CD4-positive, alpha-beta memory T cell (primary cell): ENCODE data around the gene PINK1. TPM values are rescaled to one million over a fixed set of nuclear protein-coding genes. Genes with fewer than 3 reads are reported as not detected.

ENCODE experiments used
- CTCF ChIA-PET: fragments of 350-600 bp; sonication (Branson Sonifier 250); formaldehyde crosslinking; loops from one replicate; lab custom pipeline; 2021; ENCODE audit warnings: inconsistent platforms; ENCODE audit not compliant: partially characterized antibody; lab: Charles Lee
- POLR2A ChIA-PET: fragments of 350-600 bp; sonication (Branson Sonifier 250); formaldehyde crosslinking; loops from one replicate; lab custom pipeline; 2021; ENCODE audit not compliant: partially characterized antibody; lab: Charles Lee
- DNase-seq, 5 donors: peaks; one replicate each; pipeline versions ENCODE4 v3.0.0 to v3.0.0-alpha.2; 2020 to 2022; ENCODE audit warnings: mixed read lengths in 1 of 5
- H3K27ac ChIP-seq: one replicate; pipeline ENCODE4 v1.7.0; 2013; ENCODE audit warnings: low read depth, low read length
- H3K27me3 ChIP-seq: 2 replicates; pipeline ENCODE4 v1.7.0; 2013; ENCODE audit warnings: mild to moderate bottlenecking, low read length, moderate library complexity; ENCODE audit not compliant: insufficient read depth
- H3K36me3 ChIP-seq: 2 replicates; pipeline ENCODE4 v1.7.0; 2013; ENCODE audit warnings: mild to moderate bottlenecking, low read length, moderate library complexity; ENCODE audit not compliant: insufficient read depth
- H3K4me1 ChIP-seq: 2 replicates; pipeline ENCODE4 v1.7.0; 2013; ENCODE audit warnings: mild to moderate bottlenecking, low read length, moderate library complexity; ENCODE audit not compliant: insufficient read depth
- H3K4me3 ChIP-seq, 2 donors: one replicate each; pipeline ENCODE4 v1.7.0; 2013; ENCODE audit warnings: low read length in 2 of 2, mild to moderate bottlenecking in 1 of 2
- H3K9me3 ChIP-seq, 2 donors: one replicate each; pipeline ENCODE4 v1.7.0; 2013; ENCODE audit warnings: low read length in 2 of 2, control low read depth in 1 of 2; ENCODE audit not compliant: control insufficient read depth in 1 of 2
- H3K27ac Mint-ChIP-seq, 7 donors: one replicate each; pipeline ENCODE4 v1.8.0; 2020 to 2021; ENCODE audit warnings: mixed read lengths in 7 of 7, mild to moderate bottlenecking in 6 of 7, inconsistent platforms in 3 of 7, moderate library complexity in 3 of 7
- H3K27me3 Mint-ChIP-seq, 2 donors: one replicate each; pipeline ENCODE4 v1.8.0; 2020 to 2021; ENCODE audit warnings: mixed read lengths in 2 of 2
- H3K36me3 Mint-ChIP-seq, 2 donors: one replicate each; pipeline ENCODE4 v1.8.0; 2020 to 2021; ENCODE audit warnings: mixed read lengths in 2 of 2, inconsistent platforms in 1 of 2, mild to moderate bottlenecking in 1 of 2
- H3K4me1 Mint-ChIP-seq, 4 donors: one replicate each; pipeline ENCODE4 v1.8.0; 2020 to 2021; ENCODE audit warnings: mixed read lengths in 4 of 4, mild to moderate bottlenecking in 1 of 4
- H3K4me3 Mint-ChIP-seq, 8 donors: one replicate each; pipeline ENCODE4 v1.8.0; 2020 to 2021; ENCODE audit warnings: mixed read lengths in 8 of 8, mild to moderate bottlenecking in 7 of 8, moderate library complexity in 6 of 8, inconsistent platforms in 3 of 8
- H3K9me3 Mint-ChIP-seq, 8 donors: one replicate each; pipeline ENCODE4 v1.8.0; 2020 to 2021; ENCODE audit warnings: mixed read lengths in 8 of 8, mild to moderate bottlenecking in 5 of 8, inconsistent platforms in 3 of 8, moderate library complexity in 1 of 8
- intact Hi-C: fragments of 100-400 bp; cut with micrococcal nuclease; formaldehyde crosslinking; loops from one replicate; pipeline ENCODE4 v1.15.1; 2023
- polyA plus RNA-seq, 2 donors: library from polyadenylated mRNA; unstranded; fragments of 300-500 nt; fragmentation: Illumina TruSeq; gene quantifications; one replicate each; pipeline ENCODE4 v1.2.3, GENCODE V29; 2021
- total RNA-seq, 2 experiments: library from RNA; stranded (reverse); gene quantifications; one replicate each; pipeline ENCODE4 v1.2.3, GENCODE V29; 2021

Gene PINK1
- total and polyA plus RNA-seq, 4 experiments from 2014 or later: 19.0 to 24.2 (median 20.6) TPM

DNA sequence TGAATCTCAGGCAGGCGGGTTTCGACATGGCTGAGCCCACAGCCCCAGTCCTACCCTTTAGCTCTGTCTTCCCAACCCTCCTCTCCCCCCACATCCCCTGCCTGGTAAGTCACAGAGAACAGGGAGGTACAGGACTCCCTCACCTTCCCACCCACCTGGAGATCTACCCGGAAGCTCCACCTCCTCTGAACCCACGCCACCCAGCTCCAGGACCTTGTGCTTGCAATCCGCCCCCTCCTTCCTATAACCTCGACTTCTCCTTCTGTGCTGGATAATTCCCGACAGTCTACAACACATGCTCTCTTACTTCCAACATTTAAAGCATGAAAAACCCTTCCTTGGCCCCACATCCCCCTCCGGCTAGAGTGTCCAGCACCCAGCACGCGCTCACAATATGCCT, 62.3 kb downstream of the PINK1 start:
- Histone ChIP-seq H3K27me3 (no peaks in the 10 kb centered on the region), H3K36me3 (no peaks in the 10 kb centered on the region), H3K4me1 (peaks cover 10% of the 10 kb centered on the region), H3K27ac (no peak overlapping the region), H3K9me3 (no peaks in the 10 kb centered on the region), H3K4me3 (no peak overlapping the region)
- DNase-seq: no peak
- Mint-ChIP-seq H3K27me3 (peaks cover 0 to under 1% of the 10 kb centered on the region in 2 donors), H3K27ac (no peak overlapping the region), H3K4me1 (peaks cover 2 to 12% (median 6%) of the 10 kb centered on the region in 4 donors), H3K36me3 (no peaks in the 10 kb centered on the region), H3K4me3 (peak overlapping the region in 3 of 8 donors; percentile 31 to 95 (median 89)), H3K9me3 (peaks cover 0 to 3% (median 0%) of the 10 kb centered on the region in 8 donors)
- CTCF ChIA-PET: interaction anchor here (0.5 to 10.6 kb wide), 5 partner anchors 8 to 502 kb away, joined by 3 to 168 read pairs (median 4); no protein-coding TSS in a partner anchor
- intact Hi-C loops: no loop called here
- POLR2A ChIA-PET: no interaction called here

DNA sequence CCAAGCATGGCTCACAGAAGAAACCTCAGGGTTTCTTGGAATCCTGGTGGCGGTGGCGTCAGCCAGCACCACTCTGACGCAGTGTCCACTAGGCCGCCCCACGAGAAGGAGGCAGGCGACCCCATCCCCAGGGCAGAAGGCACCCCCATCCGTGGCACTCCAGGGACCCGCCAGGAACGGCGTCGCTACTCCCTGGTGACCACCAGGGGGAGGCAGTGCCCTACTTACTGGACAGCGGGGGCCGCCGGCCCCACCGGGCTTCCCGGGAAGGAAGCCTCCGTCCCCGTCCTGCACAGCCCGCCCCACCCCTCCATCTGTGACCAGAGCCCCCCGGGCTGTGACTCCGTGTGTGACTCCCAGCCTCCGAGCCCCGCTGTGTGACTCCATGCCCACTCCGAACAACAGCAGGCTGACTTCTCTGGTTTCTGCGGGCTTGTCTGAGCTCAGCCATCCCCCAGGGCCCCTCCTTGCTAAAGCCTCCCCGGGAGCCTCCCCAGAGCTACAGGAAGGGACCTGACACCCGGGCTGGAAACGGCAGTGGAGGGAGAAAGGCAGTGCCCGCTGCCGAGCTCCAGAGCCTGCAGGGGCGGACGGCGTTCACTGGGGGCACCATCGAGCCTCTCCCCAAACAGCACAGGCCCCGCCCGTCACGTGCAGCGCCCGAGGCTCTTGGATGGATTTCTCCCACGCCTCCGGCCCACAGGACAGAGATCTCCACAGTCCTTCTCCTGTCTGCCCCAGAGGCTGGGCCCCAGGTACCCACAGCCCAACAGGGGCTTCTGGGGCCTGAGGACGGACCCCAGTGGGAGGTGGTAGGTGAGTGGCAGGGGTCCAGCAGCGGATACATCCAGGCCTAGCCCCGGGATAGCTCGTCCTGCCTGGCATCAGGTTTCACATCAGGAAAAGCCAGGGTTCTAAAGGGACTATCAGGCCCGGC, 63.4 kb downstream of the PINK1 start:
- Histone ChIP-seq H3K27ac (peak overlapping the region; percentile 46), H3K36me3 (no peaks in the 10 kb centered on the region), H3K4me1 (peaks cover 10% of the 10 kb centered on the region), H3K9me3 (no peaks in the 10 kb centered on the region), H3K4me3 (peak overlapping the region; percentile 84 to 90), H3K27me3 (no peaks in the 10 kb centered on the region)
- Mint-ChIP-seq H3K36me3 (no peaks in the 10 kb centered on the region), H3K4me1 (peaks cover 2 to 12% (median 6%) of the 10 kb centered on the region in 4 donors), H3K4me3 (peak overlapping the region; percentile 87 to 95 (median 89)), H3K27ac (peak overlapping the region in 6 of 7 donors; percentile 22 to 92 (median 68)), H3K27me3 (peaks cover 0 to 3% of the 10 kb centered on the region in 2 donors), H3K9me3 (peaks cover 0 to 3% (median 0%) of the 10 kb centered on the region in 8 donors)
- peak; percentile 60 to 71 (median 68) for DNase-seq
- ChIA-PET POLR2A (interaction anchor here (1.0 to 1.6 kb wide), 2 partner anchors 36 to 498 kb away, joined by 5 to 7 read pairs; partner anchors contain the start of gene SH2D5), CTCF (interaction anchor here (0.5 to 10.6 kb wide), 39 partner anchors 10 to 670 kb away, joined by 3 to 168 read pairs (median 4); partner anchors contain the start of gene SH2D5)
- intact Hi-C loops: loop anchor here (1.0 kb wide), 1 partner anchor 37 kb away; no protein-coding TSS in a partner anchor

DNA sequence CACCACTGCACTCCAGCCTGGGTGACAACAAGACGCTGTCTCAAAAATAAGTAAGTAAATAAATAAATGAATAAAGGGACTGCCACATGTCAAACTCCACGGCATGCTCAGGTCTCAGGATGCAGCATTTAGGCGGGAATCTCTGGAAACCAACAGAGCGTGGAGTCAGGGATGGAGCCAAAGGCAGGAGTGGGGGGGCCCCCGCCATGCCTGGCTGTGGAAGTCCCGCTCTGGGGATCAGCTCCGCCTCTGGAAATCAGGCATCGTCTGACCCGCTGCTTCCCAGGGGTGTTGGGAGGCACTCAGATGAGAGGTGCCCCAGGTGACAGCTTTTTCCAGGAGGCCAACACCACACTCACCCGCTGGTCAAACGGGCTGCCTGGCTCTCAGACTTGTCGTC, 64.3 kb downstream of the PINK1 start:
- Histone ChIP-seq H3K27ac (no peak overlapping the region), H3K36me3 (no peaks in the 10 kb centered on the region), H3K27me3 (no peaks in the 10 kb centered on the region), H3K4me1 (peaks cover 10% of the 10 kb centered on the region), H3K9me3 (no peaks in the 10 kb centered on the region), H3K4me3 (no peak overlapping the region)
- intact Hi-C loops: no loop called here
- peaks cover 0 to 2% (median 0%) of the 10 kb centered on the region in 8 donors for H3K9me3 Mint-ChIP-seq
- no peak for DNase-seq
- no peaks in the 10 kb centered on the region for H3K36me3 Mint-ChIP-seq
- H3K27me3 Mint-ChIP-seq: peaks cover 0 to 3% of the 10 kb centered on the region in 2 donors
- H3K4me3 Mint-ChIP-seq: peak overlapping the region in 2 of 8 donors; percentile 36 to 90
- H3K4me1 Mint-ChIP-seq: peaks cover 2 to 8% (median 6%) of the 10 kb centered on the region in 4 donors
- ChIA-PET CTCF (interaction anchor here (0.5 to 10.6 kb wide), 19 partner anchors 12 to 669 kb away, joined by 3 to 168 read pairs (median 5); no protein-coding TSS in a partner anchor), POLR2A (interaction anchor here (0.6 to 1.6 kb wide), 2 partner anchors 35 to 60 kb away, joined by 3 to 7 read pairs; partner anchors contain the start of gene SH2D5)
- no peak overlapping the region for H3K27ac Mint-ChIP-seq

DNA sequence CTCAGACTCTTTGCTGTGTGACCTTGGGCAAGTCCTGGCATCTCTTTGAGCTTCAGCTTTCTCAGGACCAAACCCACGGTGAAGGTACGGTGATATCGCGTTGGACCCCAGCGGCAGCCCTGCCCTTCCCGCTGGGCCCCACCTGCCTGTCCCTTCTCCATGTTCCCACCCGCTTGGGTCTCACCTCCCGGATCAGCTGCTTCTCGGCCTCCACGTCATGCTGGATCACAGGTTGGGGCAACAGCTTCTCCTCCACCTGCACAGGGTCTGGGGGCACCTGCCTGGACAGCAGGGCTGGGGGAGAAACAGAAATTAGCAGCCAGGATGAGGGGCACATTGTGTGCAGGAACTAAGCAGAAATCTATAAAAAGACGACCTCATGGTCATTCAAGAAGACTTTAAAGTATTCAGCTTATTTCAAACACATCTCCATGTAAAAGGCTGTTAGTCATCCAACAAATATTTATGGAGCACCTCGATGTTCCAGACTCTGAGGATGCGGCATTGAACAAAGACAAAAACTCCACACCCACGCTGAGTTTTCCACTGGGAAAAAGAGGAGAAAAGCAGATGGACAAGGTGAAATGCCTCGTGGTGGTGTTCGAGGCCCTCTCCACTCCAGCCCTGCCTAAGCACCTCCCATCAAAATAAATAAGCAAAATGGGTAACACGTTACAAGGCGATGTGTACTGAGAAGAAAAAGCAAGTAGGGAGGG, 65.1 kb downstream of the PINK1 start:
- Mint-ChIP-seq H3K27me3 (peaks cover 0 to 3% of the 10 kb centered on the region in 2 donors), H3K4me3 (peak overlapping the region in 3 of 8 donors; percentile 22 to 38 (median 30)), H3K36me3 (no peaks in the 10 kb centered on the region), H3K27ac (no peak overlapping the region), H3K4me1 (peaks cover 3 to 8% (median 6%) of the 10 kb centered on the region in 4 donors), H3K9me3 (peaks cover 0 to 2% (median 0%) of the 10 kb centered on the region in 8 donors)
- POLR2A ChIA-PET: interaction anchor here (0.6 kb wide), 1 partner anchor 60 kb away, joined by 3 read pairs; no protein-coding TSS in a partner anchor
- Histone ChIP-seq H3K4me1 (peaks cover 10% of the 10 kb centered on the region), H3K9me3 (no peaks in the 10 kb centered on the region), H3K4me3 (no peak overlapping the region), H3K27me3 (no peaks in the 10 kb centered on the region), H3K36me3 (no peaks in the 10 kb centered on the region), H3K27ac (no peak overlapping the region)
- no peak for DNase-seq
- CTCF ChIA-PET: interaction anchor here (2.7 to 10.6 kb wide), 3 partner anchors 491 to 500 kb away, joined by 13 to 168 read pairs (median 15); no protein-coding TSS in a partner anchor
- intact Hi-C loops: no loop called here

DNA sequence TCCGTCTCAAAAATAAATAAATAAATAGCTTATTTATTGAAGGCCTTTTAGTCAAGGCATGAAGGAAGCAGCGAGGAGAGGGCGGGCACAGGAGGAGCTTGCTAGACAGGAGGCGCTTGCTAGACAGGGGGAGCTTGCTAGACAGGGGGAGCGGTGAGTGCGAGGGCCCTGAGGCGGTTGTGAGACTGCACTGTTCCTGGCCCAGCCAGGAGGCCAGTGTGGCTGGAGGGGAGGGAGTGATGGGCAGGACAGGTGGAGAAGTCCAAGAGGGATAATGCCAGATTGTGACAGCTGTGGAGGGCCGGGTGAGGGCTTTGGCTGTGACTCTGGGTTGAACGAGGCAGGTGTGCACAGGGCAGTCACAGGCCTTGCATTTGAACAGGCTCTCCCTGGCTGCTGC, 66.3 kb downstream of the PINK1 start:
- H3K27me3 ChIP-seq: no peaks in the 10 kb centered on the region
- H3K36me3 ChIP-seq: no peaks in the 10 kb centered on the region
- ChIA-PET CTCF (interaction anchor here (0.9 to 10.6 kb wide), 2 partner anchors 498 to 505 kb away, joined by 3 to 168 read pairs; no protein-coding TSS in a partner anchor), POLR2A (no interaction called here)
- H3K36me3 Mint-ChIP-seq: no peaks in the 10 kb centered on the region
- intact Hi-C loops: no loop called here
- peaks cover 0 to 2% (median 0%) of the 10 kb centered on the region in 8 donors for H3K9me3 Mint-ChIP-seq
- peak overlapping the region in 1 of 7 donors; percentile 14 for H3K27ac Mint-ChIP-seq
- peaks cover 3 to 8% (median 6%) of the 10 kb centered on the region in 4 donors for H3K4me1 Mint-ChIP-seq
- no peak for DNase-seq
- H3K4me3 Mint-ChIP-seq: no peak overlapping the region
- H3K27me3 Mint-ChIP-seq: peaks cover 0 to 3% of the 10 kb centered on the region in 2 donors
- peaks cover 10% of the 10 kb centered on the region for H3K4me1 ChIP-seq
- no peak overlapping the region for H3K27ac ChIP-seq
- H3K9me3 ChIP-seq: no peaks in the 10 kb centered on the region
- H3K4me3 ChIP-seq: no peak overlapping the region

DNA sequence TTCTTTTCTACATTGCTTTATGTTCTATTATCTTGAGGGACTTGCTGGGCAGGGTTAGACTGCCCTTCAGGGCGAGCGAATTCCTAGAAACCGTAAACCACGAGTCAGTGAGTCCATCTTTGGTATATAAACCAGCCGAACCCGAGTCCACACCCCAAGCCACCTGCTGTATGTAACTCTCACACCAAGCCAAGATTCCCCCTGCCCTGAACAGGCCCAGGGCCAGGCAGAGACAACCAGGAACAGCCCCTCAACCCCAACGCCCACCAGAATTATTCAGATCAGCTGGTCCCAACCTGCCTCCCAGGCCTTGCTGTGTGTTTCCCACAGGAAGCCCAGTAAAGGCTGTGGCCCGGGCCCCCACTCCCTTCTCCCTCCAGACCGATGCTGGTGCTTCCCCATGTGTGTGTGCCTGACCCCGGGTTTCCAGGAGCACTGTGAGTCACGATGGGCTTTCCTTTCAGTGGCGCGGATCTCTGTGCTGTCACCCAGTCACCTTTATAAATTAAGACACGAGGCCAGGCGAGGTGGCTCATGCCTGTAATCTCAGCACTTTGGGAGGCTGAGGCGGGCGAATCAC, 67.5 kb downstream of the PINK1 start:
- Mint-ChIP-seq H3K36me3 (no peaks in the 10 kb centered on the region), H3K27ac (no peak overlapping the region), H3K9me3 (no peaks in the 10 kb centered on the region), H3K27me3 (peaks cover 0 to 3% of the 10 kb centered on the region in 2 donors), H3K4me1 (peaks cover 3 to 8% (median 6%) of the 10 kb centered on the region in 4 donors), H3K4me3 (no peak overlapping the region)
- Histone ChIP-seq H3K27me3 (no peaks in the 10 kb centered on the region), H3K27ac (no peak overlapping the region), H3K9me3 (no peaks in the 10 kb centered on the region), H3K4me3 (no peak overlapping the region), H3K4me1 (peaks cover 10% of the 10 kb centered on the region), H3K36me3 (no peaks in the 10 kb centered on the region)
- POLR2A ChIA-PET: no interaction called here
- intact Hi-C loops: no loop called here
- CTCF ChIA-PET: interaction anchor here (10.6 kb wide), 1 partner anchor 497 kb away, joined by 168 read pairs; no protein-coding TSS in a partner anchor
- DNase-seq: no peak
